ENCODE measurements around the gene MACROH2A2. TPM values are rescaled to one million over a fixed set of nuclear protein-coding genes. Genes with fewer than 3 reads are reported as not detected.
"Not testable (repeated sequence)": the region's sequence is repeated elsewhere in the genome, so short reads cannot be mapped to it uniquely, and the experiment has no call there.

MACROH2A2 gene
- total and polyA plus RNA-seq, 3 donors from 2014 or later: 31.0 to 72.3 (median 69.6) TPM

DNA sequence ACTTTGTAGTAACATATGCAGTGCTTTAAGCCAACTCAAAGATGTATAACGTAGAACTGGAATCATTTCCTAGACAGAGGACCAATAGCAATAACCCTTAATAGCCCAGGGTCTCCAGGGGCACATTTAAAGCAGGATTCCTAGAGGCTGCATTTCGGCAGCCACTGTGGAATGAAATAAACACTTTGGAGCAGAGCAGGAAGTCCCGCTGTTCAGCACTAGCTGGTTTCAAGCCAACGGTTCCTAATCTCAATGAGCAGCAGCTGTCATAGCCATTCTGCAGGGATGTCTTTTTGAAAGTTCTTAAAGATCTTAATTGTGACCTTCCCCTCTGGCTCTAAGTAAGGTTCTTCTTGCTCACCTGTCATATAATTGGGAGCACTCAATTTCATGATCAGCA is 18.4 kb upstream of the MACROH2A2 start:
- Histone ChIP-seq H3K27me3 (no peaks in the 10 kb centered on the region), H3K4me1 (peaks cover 17% of the 10 kb centered on the region), H3K9me3 (no peaks in the 10 kb centered on the region), H3K36me3 (ENCODE audit: low read depth, missing control alignments) (no peaks in the 10 kb centered on the region), H3K27ac (peak overlapping the region in 1 of 2 donors; percentile 19), H3K4me3 (no peak overlapping the region)
- intact Hi-C loops (cut with DNase I; ENCODE audit: low total_unique reads): no loop called here
- DNase-seq: peak; percentile 51
- TF ChIP-seq, protein P1, sequence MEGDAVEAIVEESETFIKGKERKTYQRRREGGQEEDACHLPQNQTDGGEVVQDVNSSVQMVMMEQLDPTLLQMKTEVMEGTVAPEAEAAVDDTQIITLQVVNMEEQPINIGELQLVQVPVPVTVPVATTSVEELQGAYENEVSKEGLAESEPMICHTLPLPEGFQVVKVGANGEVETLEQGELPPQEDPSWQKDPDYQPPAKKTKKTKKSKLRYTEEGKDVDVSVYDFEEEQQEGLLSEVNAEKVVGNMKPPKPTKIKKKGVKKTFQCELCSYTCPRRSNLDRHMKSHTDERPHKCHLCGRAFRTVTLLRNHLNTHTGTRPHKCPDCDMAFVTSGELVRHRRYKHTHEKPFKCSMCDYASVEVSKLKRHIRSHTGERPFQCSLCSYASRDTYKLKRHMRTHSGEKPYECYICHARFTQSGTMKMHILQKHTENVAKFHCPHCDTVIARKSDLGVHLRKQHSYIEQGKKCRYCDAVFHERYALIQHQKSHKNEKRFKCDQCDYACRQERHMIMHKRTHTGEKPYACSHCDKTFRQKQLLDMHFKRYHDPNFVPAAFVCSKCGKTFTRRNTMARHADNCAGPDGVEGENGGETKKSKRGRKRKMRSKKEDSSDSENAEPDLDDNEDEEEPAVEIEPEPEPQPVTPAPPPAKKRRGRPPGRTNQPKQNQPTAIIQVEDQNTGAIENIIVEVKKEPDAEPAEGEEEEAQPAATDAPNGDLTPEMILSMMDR (IDR thresholded peaks at IDR 0.05): no peak
- TF ChIP-seq POLR2A (IDR thresholded peaks at IDR 0.05): no peak
- 15 to 34% methylated on average over 4 of the region's 4 CpGs for WGBS, 2 donors

DNA sequence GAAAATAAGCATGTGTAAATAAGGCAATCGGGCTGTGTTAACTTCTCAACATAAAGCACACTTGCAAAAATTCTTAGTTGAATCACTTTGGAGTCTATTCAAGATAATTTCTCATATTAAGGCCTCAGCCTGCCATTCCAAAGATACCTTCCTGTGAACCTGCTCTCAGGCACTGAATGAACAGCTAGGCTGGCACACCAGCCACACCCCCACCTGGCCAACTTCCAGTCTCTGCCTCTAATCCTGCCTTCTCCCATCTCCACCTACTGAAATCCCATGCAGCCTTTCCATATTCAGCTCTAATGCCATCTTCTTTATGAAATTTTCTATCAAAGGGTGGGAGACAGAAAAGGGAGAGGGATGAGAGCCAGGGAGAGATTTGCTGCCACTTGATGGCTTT is 17.1 kb upstream of the MACROH2A2 start:
- Histone ChIP-seq H3K27me3 (no peaks in the 10 kb centered on the region), H3K4me3 (no peak overlapping the region), H3K9me3 (no peaks in the 10 kb centered on the region), H3K4me1 (peaks cover 17% of the 10 kb centered on the region), H3K36me3 (ENCODE audit: low read depth, missing control alignments) (no peaks in the 10 kb centered on the region), H3K27ac (no peak overlapping the region)
- TF ChIP-seq, protein P1 (IDR thresholded peaks at IDR 0.05): no peak
- no peak for TF ChIP-seq POLR2A (IDR thresholded peaks at IDR 0.05)
- 81 to 90% methylated on average over 1 of the region's 1 CpG for WGBS, 2 donors
- no peak for DNase-seq
- intact Hi-C loops (cut with DNase I; ENCODE audit: low total_unique reads): no loop called here

DNA sequence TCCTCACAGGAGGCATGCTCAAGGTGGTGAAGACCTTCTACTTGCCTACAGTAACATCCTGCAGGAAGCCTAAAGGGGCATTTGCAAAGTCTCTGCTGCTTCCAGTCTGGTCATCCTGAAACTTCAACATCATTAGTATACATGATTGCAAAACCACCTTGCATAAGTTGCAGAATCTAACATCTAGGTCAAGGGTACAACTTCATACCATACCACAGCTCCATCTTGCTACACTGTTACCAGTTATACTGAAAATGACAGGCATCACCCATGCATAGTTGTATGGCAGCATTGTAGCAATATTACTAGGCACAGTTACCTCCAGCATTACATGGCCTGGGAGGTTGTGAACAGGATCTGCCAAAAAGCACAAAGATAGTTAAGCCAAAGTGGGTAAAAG is 13.7 kb upstream of the MACROH2A2 start:
- no peak overlapping the region for H3K4me3 ChIP-seq
- H3K4me1 ChIP-seq: peaks cover 6% of the 10 kb centered on the region
- H3K27ac ChIP-seq: no peak overlapping the region
- TF ChIP-seq, protein P1 (IDR thresholded peaks at IDR 0.05): no peak
- no peak for TF ChIP-seq POLR2A (IDR thresholded peaks at IDR 0.05)
- H3K27me3 ChIP-seq: no peaks in the 10 kb centered on the region
- no peaks in the 10 kb centered on the region for H3K9me3 ChIP-seq
- no peaks in the 10 kb centered on the region for H3K36me3 ChIP-seq (ENCODE audit: low read depth, missing control alignments)
- intact Hi-C loops (cut with DNase I; ENCODE audit: low total_unique reads): no loop called here
- DNase-seq: no peak

DNA sequence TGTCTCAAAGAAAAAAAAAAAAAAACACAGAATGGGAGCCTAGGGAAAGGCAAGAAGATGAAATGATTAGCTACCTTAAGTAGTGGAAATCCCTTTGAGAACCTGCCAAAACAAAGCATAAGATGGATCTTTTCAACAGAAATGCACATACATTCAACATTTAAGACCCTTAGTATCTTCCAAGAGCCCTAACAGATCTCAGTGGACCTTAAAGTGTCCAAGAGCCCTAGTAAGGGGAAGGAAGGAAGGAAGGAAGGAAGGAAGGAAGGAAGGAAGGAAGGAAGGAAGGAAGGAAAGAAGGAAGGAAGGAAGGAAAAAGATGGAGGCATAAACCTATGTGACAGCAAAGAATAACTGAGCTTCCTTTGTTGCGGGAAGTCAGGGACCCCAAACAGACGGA is 11.6 kb upstream of the MACROH2A2 start:
- Histone ChIP-seq H3K9me3 (no peaks in the 10 kb centered on the region), H3K27me3 (no peaks in the 10 kb centered on the region), H3K4me1 (no peaks in the 10 kb centered on the region), H3K4me3 (no peak overlapping the region), H3K27ac (no peak overlapping the region), H3K36me3 (ENCODE audit: low read depth, missing control alignments) (no peaks in the 10 kb centered on the region)
- 93 to 94% methylated on average over 2 of the region's 2 CpGs for WGBS, 2 donors
- TF ChIP-seq, protein P1 (IDR thresholded peaks at IDR 0.05): no peak
- TF ChIP-seq POLR2A (IDR thresholded peaks at IDR 0.05): no peak
- intact Hi-C loops (cut with DNase I; ENCODE audit: low total_unique reads): no loop called here
- no peak for DNase-seq

DNA sequence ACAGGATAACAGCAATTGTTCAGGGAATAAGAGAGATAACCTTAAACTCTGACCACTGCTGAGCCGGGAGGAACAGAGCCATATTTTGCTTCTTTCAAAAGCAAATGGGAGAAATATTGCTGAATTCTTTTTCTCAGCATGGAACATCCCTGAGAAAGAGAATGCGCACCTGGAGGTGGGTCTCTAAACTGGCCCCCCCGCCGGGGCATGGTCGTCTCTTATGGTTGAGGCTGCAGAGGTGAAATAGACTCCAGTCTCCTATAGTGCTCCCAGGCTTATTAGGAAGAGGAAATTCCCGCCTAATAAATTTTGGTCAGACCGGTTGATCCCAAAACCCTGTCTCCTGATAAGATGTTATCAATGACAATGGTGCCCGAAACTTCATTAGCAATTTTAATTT is 10.9 kb upstream of the MACROH2A2 start:
- DNase-seq; intact Hi-C loops (cut with DNase I; ENCODE audit: low total_unique reads): not testable (repeated sequence)
- 58 to 62% methylated on average over 8 of the region's 8 CpGs for WGBS, 2 donors

DNA sequence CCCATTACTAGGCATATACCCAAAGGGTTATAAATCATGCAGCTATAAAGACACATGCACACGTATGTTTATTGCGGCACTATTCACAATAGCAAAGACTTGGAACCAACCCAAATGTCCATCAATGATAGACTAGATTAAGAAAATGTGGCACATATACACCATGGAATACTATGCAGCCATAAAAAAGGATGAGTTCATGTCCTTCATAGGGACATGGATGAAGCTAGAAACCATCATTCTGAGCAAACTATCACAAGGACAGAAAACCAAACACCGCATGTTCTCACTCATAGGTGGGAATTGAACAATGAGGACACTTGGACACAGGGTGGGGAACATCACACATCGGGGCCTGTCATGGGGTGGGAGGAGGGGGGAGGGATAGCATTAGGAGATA is 5.6 kb upstream of the MACROH2A2 start:
- DNase-seq; H3K27ac ChIP-seq; H3K4me3 ChIP-seq; H3K4me1 ChIP-seq; H3K27me3 ChIP-seq; H3K9me3 ChIP-seq; H3K36me3 ChIP-seq (ENCODE audit: low read depth, missing control alignments); intact Hi-C loops (cut with DNase I; ENCODE audit: low total_unique reads): not testable (repeated sequence)
- WGBS, 2 donors: 92 to 96% methylated on average over 4 of the region's 4 CpGs

More for the DNA sequence above, 10.9 kb upstream of the MACROH2A2 start:
- H3K36me3 ChIP-seq (ENCODE audit: low read depth, missing control alignments); H3K4me3 ChIP-seq; H3K9me3 ChIP-seq; H3K4me1 ChIP-seq; H3K27me3 ChIP-seq; H3K27ac ChIP-seq: not testable (repeated sequence)

All from testis (tissue), 3 donors.